Large intestine (tissue), 3 donors: ENCODE results near the gene CDC45. TPM values are rescaled to one million over a fixed set of nuclear protein-coding genes. Genes with fewer than 3 reads are reported as not detected.

Source experiments
- DNase-seq, 2 donors: peaks; one replicate each; pipeline versions ENCODE4 v3.0.0 to v3.0.0-alpha.2; 2013
- H3K27ac ChIP-seq: one replicate; pipeline ENCODE4 v1.5.1; 2013; ENCODE audit warnings: low read length
- H3K27me3 ChIP-seq: 2 replicates; pipeline ENCODE4 v1.6.1; 2013; ENCODE audit warnings: low read length; ENCODE audit not compliant: control insufficient read depth, insufficient read depth
- H3K36me3 ChIP-seq: 2 replicates; pipeline ENCODE4 v1.6.1; 2013; ENCODE audit warnings: low read length; ENCODE audit not compliant: control insufficient read depth, insufficient read depth
- H3K4me1 ChIP-seq: one replicate; pipeline ENCODE4 v1.6.1; 2013; ENCODE audit warnings: low read length; ENCODE audit not compliant: control insufficient read depth, insufficient read depth
- H3K4me3 ChIP-seq: one replicate; pipeline ENCODE4 v1.5.1; 2013; ENCODE audit warnings: low read length
- H3K9me3 ChIP-seq: one replicate; pipeline ENCODE4 v1.6.1; 2013; ENCODE audit warnings: mild to moderate bottlenecking, low read depth, low read length, moderate library complexity; ENCODE audit not compliant: control insufficient read depth
- WGBS: methylation state at CpG from one replicate; pipeline ENCODE4 v1.1.5; 2013; ENCODE audit warnings: low lambda C conversion rate; ENCODE audit not compliant: insufficient coverage; 5-methylcytosine and 5-hydroxymethylcytosine counted together
- polyA plus RNA-seq: library from polyadenylated mRNA; unstranded; fragments of 120-200 nt; gene quantifications from one replicate; pipeline ENCODE4 v1.2.1, GENCODE V29; 2013

CDC45 gene
- polyA plus RNA-seq, 1 donor, result 8.7 TPM

- DNase-seq, result no peak
- peaks cover under 1% of the 10 kb centered on the region for H3K27me3 ChIP-seq
- WGBS, result 83% methylated on average over 1 of the region's 10 CpGs
- no peaks in the 10 kb centered on the region for H3K4me1 ChIP-seq
- no peak overlapping the region for H3K4me3 ChIP-seq
- no peak overlapping the region for H3K27ac ChIP-seq
- no peaks in the 10 kb centered on the region for H3K9me3 ChIP-seq
- peaks cover 6% of the 10 kb centered on the region for H3K36me3 ChIP-seq
Observed at GRCh38 chr22:19517171-19517500, 37.4 kb downstream of the CDC45 start.

- DNase-seq, result no peak
- Histone ChIP-seq H3K4me3 (no peak overlapping the region), H3K36me3 (peaks cover 6% of the 10 kb centered on the region), H3K9me3 (no peaks in the 10 kb centered on the region), H3K4me1 (no peaks in the 10 kb centered on the region), H3K27ac (no peak overlapping the region), H3K27me3 (peaks cover 10% of the 10 kb centered on the region)
- WGBS, result no CpG with 5 or more reads among the region's 12 CpGs
Observed at GRCh38 chr22:19517919-19518611, 38.3 kb downstream of the CDC45 start.

- Histone ChIP-seq H3K27ac (no peak overlapping the region), H3K27me3 (peaks cover 16% of the 10 kb centered on the region), H3K4me1 (no peaks in the 10 kb centered on the region), H3K36me3 (peaks cover 6% of the 10 kb centered on the region), H3K9me3 (no peaks in the 10 kb centered on the region), H3K4me3 (no peak overlapping the region)
- DNase-seq, result no peak
- no CpG with 5 or more reads among the region's 10 CpGs for WGBS
Observed at GRCh38 chr22:19518635-19519034, 38.9 kb downstream of the CDC45 start.

- no peak for DNase-seq
- Histone ChIP-seq H3K36me3 (peaks cover 6% of the 10 kb centered on the region), H3K9me3 (no peaks in the 10 kb centered on the region), H3K4me3 (no peak overlapping the region), H3K27ac (no peak overlapping the region), H3K27me3 (peaks cover 22% of the 10 kb centered on the region), H3K4me1 (peaks cover 3% of the 10 kb centered on the region)
- no CpG with 5 or more reads among the region's 17 CpGs for WGBS
Observed at GRCh38 chr22:19519041-19519926, 39.6 kb downstream of the CDC45 start.

- H3K4me3 ChIP-seq, result no peak overlapping the region
- H3K27me3 ChIP-seq, result peaks cover 30% of the 10 kb centered on the region
- H3K36me3 ChIP-seq, result peaks cover 2% of the 10 kb centered on the region
- no peak for DNase-seq
- no CpG with 5 or more reads among the region's 6 CpGs for WGBS
- peaks cover 3% of the 10 kb centered on the region for H3K4me1 ChIP-seq
- no peak overlapping the region for H3K27ac ChIP-seq
- H3K9me3 ChIP-seq, result no peaks in the 10 kb centered on the region
Observed at GRCh38 chr22:19520007-19520406, 40.3 kb downstream of the CDC45 start.

- WGBS, result 100% methylated on average over 1 of the region's 10 CpGs
Observed at GRCh38 chr22:19520566-19521305, 41.0 kb downstream of the CDC45 start.

GRCh38 chr22:19522190-19522880 is 42.6 kb downstream of the CDC45 start:
- no peak for DNase-seq
- Histone ChIP-seq H3K27me3 (peaks cover 47% of the 10 kb centered on the region), H3K9me3 (no peaks in the 10 kb centered on the region), H3K4me1 (peaks cover 3% of the 10 kb centered on the region), H3K27ac (no peak overlapping the region), H3K4me3 (peak overlapping the region; percentile 11), H3K36me3 (peaks cover 2% of the 10 kb centered on the region)
- WGBS, result no CpG with 5 or more reads among the region's 16 CpGs

More at GRCh38 chr22:19520566-19521305, 41.0 kb downstream of the CDC45 start:
- no peak for DNase-seq
- peaks cover 2% of the 10 kb centered on the region for H3K36me3 ChIP-seq
- H3K4me1 ChIP-seq, result peaks cover 3% of the 10 kb centered on the region
- H3K9me3 ChIP-seq, result no peaks in the 10 kb centered on the region
- no peak overlapping the region for H3K27ac ChIP-seq
- no peak overlapping the region for H3K4me3 ChIP-seq
- H3K27me3 ChIP-seq, result peaks cover 37% of the 10 kb centered on the region

GRCh38 chr22:19522881-19523239 is 43.1 kb downstream of the CDC45 start:
- H3K36me3 ChIP-seq, result peaks cover 2% of the 10 kb centered on the region
- peak overlapping the region; percentile 11 for H3K4me3 ChIP-seq
- no peak for DNase-seq
- H3K9me3 ChIP-seq, result no peaks in the 10 kb centered on the region
- peaks cover 3% of the 10 kb centered on the region for H3K4me1 ChIP-seq
- no CpG with 5 or more reads among the region's 9 CpGs for WGBS
- peaks cover 47% of the 10 kb centered on the region for H3K27me3 ChIP-seq
- no peak overlapping the region for H3K27ac ChIP-seq

- H3K27ac ChIP-seq, result no peak overlapping the region
- peak overlapping the region; percentile 11 for H3K4me3 ChIP-seq
- no peaks in the 10 kb centered on the region for H3K9me3 ChIP-seq
- DNase-seq, result peak in 1 of 2 donors; percentile 36
- no CpG with 5 or more reads among the region's 99 CpGs for WGBS
- H3K36me3 ChIP-seq, result peaks cover 2% of the 10 kb centered on the region
- H3K4me1 ChIP-seq, result peaks cover 3% of the 10 kb centered on the region
- peaks cover 47% of the 10 kb centered on the region for H3K27me3 ChIP-seq
Observed at GRCh38 chr22:19523240-19524169, 43.8 kb downstream of the CDC45 start.
